ENCODE data around the gene RTP5. TPM values are rescaled to one million over a fixed set of nuclear protein-coding genes. Genes with fewer than 3 reads are reported as not detected.

Gene RTP5
- total and polyA plus RNA-seq, 2 donors (not counting 1 experiment from before 2014, with no cell fraction given) = not detected

GRCh38 chr2:241897231-241897916 is 27.8 kb downstream of the RTP5 start:
- no peak for DNase-seq
- CTCF ChIA-PET = interaction anchor here (1.1 kb wide), 1 partner anchor 19 kb away, joined by 4 read pairs; no protein-coding TSS in a partner anchor

More at GRCh38 chr2:241897231-241897916, 27.8 kb downstream of the RTP5 start:
- H3K4me3 Mint-ChIP-seq = no peak overlapping the region
- no peaks in the 10 kb centered on the region for H3K27me3 ChIP-seq (replicated peaks in 1 of 4; ENCODE audit: control extremely low read depth in 1 of 4, control insufficient read depth in 3 of 4, insufficient read depth in 4 of 4, low read length in 3 of 4)
- H3K27ac Mint-ChIP-seq = peak overlapping the region; percentile 32
- TF ChIP-seq CTCF (IDR thresholded peaks at IDR 0.05) (no peak), EZH2 (IDR thresholded peaks at IDR 0.05; ENCODE audit: borderline replicate concordance, insufficient read depth, low read depth, low read length, poor library complexity, severe bottlenecking) (no peak)
- H3K27me3 Mint-ChIP-seq = no peaks in the 10 kb centered on the region
- H3K4me1 ChIP-seq (ENCODE audit: control insufficient read depth in 2 of 2, insufficient read depth in 2 of 2, low read length in 2 of 2) = peaks cover 0 to 6% of the 10 kb centered on the region in 2 donors
- POLR2A ChIA-PET = no interaction called here
- peaks cover 14% of the 10 kb centered on the region for H3K4me1 Mint-ChIP-seq
- peaks cover 33% of the 10 kb centered on the region for H4K20me1 ChIP-seq (ENCODE audit: control insufficient read depth, insufficient read depth, low read length, poor library complexity, severe bottlenecking)
- H3K9ac ChIP-seq (ENCODE audit: low read length) = no peak overlapping the region
- WGBS (ENCODE audit: insufficient coverage) = 89% methylated on average over 13 of the region's 17 CpGs
- peaks cover 0 to 6% of the 10 kb centered on the region in 2 experiments for H3K36me3 ChIP-seq (replicated peaks in 1 of 2; ENCODE audit: control extremely low read depth in 1 of 2, control insufficient read depth in 1 of 2, extremely low read depth in 1 of 2, insufficient read depth in 2 of 2, low read length in 1 of 2)
- no peaks in the 10 kb centered on the region for H3K9me3 Mint-ChIP-seq (ENCODE audit: insufficient read depth)
- intact Hi-C loops (cut with micrococcal nuclease) = no loop called here
- H3K27ac ChIP-seq (ENCODE audit: low read length in 2 of 2) = no peak overlapping the region
- H3K4me2 ChIP-seq (replicated peaks; ENCODE audit: low read depth, low read length, poor library complexity, severe bottlenecking) = no peak overlapping the region
- no peak overlapping the region for H3K4me3 ChIP-seq (ENCODE audit: control extremely low read depth in 1 of 5, extremely low read depth in 1 of 5, insufficient read depth in 1 of 5, low read depth in 2 of 5, low read length in 4 of 5)
- H3K9me3 ChIP-seq (ENCODE audit: control extremely low read depth in 1 of 3, control insufficient read depth in 2 of 3, insufficient read depth in 1 of 3, low read length in 2 of 3) = no peaks in the 10 kb centered on the region
- peaks cover 30% of the 10 kb centered on the region for H3K79me2 ChIP-seq (ENCODE audit: control insufficient read depth, insufficient read depth, low read length)
- no peak for ATAC-seq (ENCODE audit: low read depth)
- no peak overlapping the region for H2AFZ ChIP-seq (ENCODE audit: insufficient read depth, low read depth, low read length, poor library complexity, severe bottlenecking)

All from B cell (primary cell).